Breast epithelium (tissue), 4 donors: ENCODE results near the gene ABTB1. TPM values are rescaled to one million over a fixed set of nuclear protein-coding genes. Genes with fewer than 3 reads are reported as not detected.

Source experiments
- DNase-seq, 2 donors: peaks; one replicate each; pipeline ENCODE4 v3.0.0-alpha.2; 2019; ENCODE audit warnings: low spot score in 2 of 2
- H3K27ac ChIP-seq, 2 donors: fragments of 200-600 bp; sonication (generic) in 1 of 2; one replicate each; pipeline ENCODE4 v1.5.1; 2016 to 2019; ENCODE audit warnings: mild to moderate bottlenecking in 1 of 2
- H3K27me3 ChIP-seq, 2 donors: fragments of 200-600 bp; sonication (generic) in 1 of 2; one replicate each; pipeline versions ENCODE4 v1.5.1 to v1.6.0; 2017 to 2019; ENCODE audit warnings: control low read depth in 1 of 2, mild to moderate bottlenecking in 1 of 2
- H3K36me3 ChIP-seq: fragments of 200-600 bp; one replicate; pipeline ENCODE4 v1.5.1; 2019
- H3K4me1 ChIP-seq, 2 donors: fragments of 200-600 bp; sonication (generic); one replicate each; pipeline ENCODE4 v1.5.1; 2016 to 2019; ENCODE audit warnings: control low read depth in 1 of 2
- H3K4me3 ChIP-seq, 3 donors: fragments of 200-600 bp; sonication (generic); 1 replicate in 2 of 3; 2 replicates in 1 of 3; pipeline ENCODE4 v1.5.1; 2016 to 2019; ENCODE audit warnings: mild to moderate bottlenecking in 3 of 3, moderate library complexity in 2 of 3
- H3K9me3 ChIP-seq, 2 donors: fragments of 200-600 bp; sonication (generic) in 1 of 2; one replicate each; pipeline ENCODE4 v1.5.1; 2016 to 2019; ENCODE audit warnings: control low read depth in 1 of 2
- POLR2A ChIP-seq: fragments of 450-650 bp; IDR thresholded peaks from one replicate; pipeline ENCODE4 v1.6.1; 2016; ENCODE audit warnings: antibody characterized with exemption, mild to moderate bottlenecking, moderate library complexity
- POLR2AphosphoS5 ChIP-seq, 3 donors: sonication (generic); formaldehyde crosslinking; IDR thresholded peaks; one replicate each; pipeline ENCODE4 v1.6.1; 2017; ENCODE audit warnings: antibody characterized with exemption in 3 of 3
- intact Hi-C: fragments of 100-400 bp; cut with DNase I; formaldehyde crosslinking; loops from one replicate; pipeline ENCODE4 v1.15.1; 2023; ENCODE audit warnings: low total_unique reads
- total RNA-seq, 3 donors: library from RNA; depleted of rRNA; stranded (reverse); fragments of >200 nt; gene quantifications; one replicate each; pipeline ENCODE4 v1.1.0, GENCODE V29; 2016
- TF ChIP-seq, protein P1 (sequence below), 3 donors: fragments of 450-650 bp; IDR thresholded peaks; one replicate each; pipeline ENCODE4 v1.5.1; 2016 to 2017; ENCODE audit warnings: antibody characterized with exemption in 3 of 3, mild to moderate bottlenecking in 3 of 3, moderate library complexity in 3 of 3

ABTB1 gene
- total RNA-seq: 10 to 100 TPM; 32.0 to 43.6 (median 40.2) TPM

DNA sequence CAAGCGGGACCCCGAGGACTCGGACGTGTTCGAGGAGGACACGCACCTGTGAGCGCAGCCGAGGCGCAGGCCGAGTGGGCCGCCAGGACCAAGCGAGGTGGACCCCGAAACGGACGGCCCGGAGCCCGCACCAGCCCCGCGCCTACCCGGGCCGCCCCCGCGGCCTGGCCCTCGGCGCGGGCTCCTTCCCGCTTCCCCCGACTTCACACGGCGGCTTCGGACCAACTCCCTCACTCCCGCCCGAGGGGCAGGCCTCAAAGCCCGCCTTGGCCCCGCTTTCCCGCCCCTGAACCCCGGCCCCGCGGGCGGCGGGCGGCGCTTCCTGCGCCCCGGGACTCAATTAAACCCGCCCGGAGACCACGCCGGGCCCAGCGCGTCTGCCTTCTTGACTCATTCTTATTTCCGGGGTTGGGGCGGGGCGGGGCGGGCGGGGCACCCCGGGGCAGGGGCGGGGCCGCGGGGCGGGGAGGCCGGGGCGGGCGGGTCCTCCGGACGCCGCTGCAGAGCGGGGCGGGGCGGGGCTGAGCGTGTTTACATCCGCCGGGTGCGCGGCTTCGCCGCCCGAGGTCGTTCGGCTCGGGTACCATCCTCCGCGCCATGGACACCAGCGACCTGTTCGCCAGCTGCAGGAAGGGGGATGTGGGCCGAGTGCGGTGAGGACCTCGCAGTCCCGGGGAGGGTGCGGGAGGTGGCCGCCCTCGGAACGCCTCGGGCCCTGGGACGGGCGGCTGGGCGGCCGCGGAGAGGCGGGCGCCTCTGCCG is at the start of gene ABTB1:
TSS of gene ABTB1 (plus strand) at position 524 of the 762 bp plus-strand sequence. CDS start at position 598, 74 bp downstream.
- Histone ChIP-seq H3K36me3 (peaks cover 6% of the 10 kb centered on the region), H3K27me3 (no peaks in the 10 kb centered on the region), H3K4me3 (peak within 1 kb of the TSS; percentile 93 to 99 (median 97)), H3K27ac (peak within 1 kb of the TSS; percentile 85 to 95), H3K4me1 (peaks cover 0 to 3% of the 10 kb centered on the region in 2 donors), H3K9me3 (no peaks in the 10 kb centered on the region)
- intact Hi-C loops: no loop called here
- TF ChIP-seq POLR2AphosphoS5 (IDR thresholded peaks at IDR 0.05) (peak; percentile 51 to 81 (median 62)), POLR2A (peak; percentile 28)
- TF ChIP-seq, protein P1, sequence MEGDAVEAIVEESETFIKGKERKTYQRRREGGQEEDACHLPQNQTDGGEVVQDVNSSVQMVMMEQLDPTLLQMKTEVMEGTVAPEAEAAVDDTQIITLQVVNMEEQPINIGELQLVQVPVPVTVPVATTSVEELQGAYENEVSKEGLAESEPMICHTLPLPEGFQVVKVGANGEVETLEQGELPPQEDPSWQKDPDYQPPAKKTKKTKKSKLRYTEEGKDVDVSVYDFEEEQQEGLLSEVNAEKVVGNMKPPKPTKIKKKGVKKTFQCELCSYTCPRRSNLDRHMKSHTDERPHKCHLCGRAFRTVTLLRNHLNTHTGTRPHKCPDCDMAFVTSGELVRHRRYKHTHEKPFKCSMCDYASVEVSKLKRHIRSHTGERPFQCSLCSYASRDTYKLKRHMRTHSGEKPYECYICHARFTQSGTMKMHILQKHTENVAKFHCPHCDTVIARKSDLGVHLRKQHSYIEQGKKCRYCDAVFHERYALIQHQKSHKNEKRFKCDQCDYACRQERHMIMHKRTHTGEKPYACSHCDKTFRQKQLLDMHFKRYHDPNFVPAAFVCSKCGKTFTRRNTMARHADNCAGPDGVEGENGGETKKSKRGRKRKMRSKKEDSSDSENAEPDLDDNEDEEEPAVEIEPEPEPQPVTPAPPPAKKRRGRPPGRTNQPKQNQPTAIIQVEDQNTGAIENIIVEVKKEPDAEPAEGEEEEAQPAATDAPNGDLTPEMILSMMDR (IDR thresholded peaks at IDR 0.05): no peak
- peak; percentile 68 to 81 for DNase-seq

DNA sequence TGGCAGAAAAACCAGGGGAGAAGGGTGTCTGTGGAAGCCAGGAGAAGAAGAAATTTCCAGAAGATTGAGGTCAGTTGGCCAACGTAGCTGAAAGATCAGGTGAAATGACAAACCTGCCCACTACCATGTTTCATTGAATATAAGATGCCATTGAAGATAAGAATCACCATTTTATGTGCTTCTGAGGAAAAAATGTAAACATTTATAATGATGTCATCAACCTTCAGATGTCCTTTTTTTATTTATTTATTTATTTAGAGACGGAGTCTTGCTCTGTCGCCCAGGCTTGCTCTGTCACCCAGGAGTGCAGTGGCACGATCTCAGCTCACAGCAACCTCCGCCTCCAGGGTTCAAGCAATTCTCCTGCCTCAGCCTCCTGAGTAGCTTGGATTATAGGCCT is 48.7 kb upstream of the ABTB1 start:
- TF ChIP-seq, protein P1 (IDR thresholded peaks at IDR 0.05): no peak
- no peak for TF ChIP-seq POLR2AphosphoS5 (IDR thresholded peaks at IDR 0.05)
- no peaks in the 10 kb centered on the region for H3K36me3 ChIP-seq
- no peaks in the 10 kb centered on the region for H3K9me3 ChIP-seq
- H3K27me3 ChIP-seq: no peaks in the 10 kb centered on the region
- no peak overlapping the region for H3K27ac ChIP-seq
- H3K4me1 ChIP-seq: no peaks in the 10 kb centered on the region
- no peak overlapping the region for H3K4me3 ChIP-seq
- intact Hi-C loops: no loop called here
- no peak for DNase-seq

DNA sequence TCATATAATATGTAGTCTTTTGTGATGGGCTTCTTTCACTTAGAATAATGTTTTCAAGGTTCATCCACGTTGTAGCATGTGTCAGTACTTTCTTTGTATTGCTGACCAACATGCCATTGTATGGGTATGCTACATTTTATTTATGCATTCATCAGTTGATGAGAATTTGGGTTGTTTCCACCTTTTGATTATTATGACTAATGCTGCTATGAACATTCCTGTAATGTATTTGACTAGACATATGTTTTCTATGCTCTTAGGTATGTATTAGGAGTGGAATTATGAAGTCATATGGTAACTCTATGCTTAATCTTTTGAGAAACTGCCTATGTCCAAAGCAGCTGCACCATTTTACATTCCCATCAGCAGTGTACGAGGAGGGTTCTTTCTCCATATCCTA is 46.9 kb upstream of the ABTB1 start:
- H3K4me1 ChIP-seq: peaks cover 6 to 9% of the 10 kb centered on the region in 2 donors
- no peaks in the 10 kb centered on the region for H3K9me3 ChIP-seq
- no peak for TF ChIP-seq POLR2A
- no peak for TF ChIP-seq POLR2AphosphoS5 (IDR thresholded peaks at IDR 0.05)
- TF ChIP-seq, protein P1 (IDR thresholded peaks at IDR 0.05): no peak
- DNase-seq: no peak
- intact Hi-C loops: no loop called here
- no peak overlapping the region for H3K4me3 ChIP-seq
- no peak overlapping the region for H3K27ac ChIP-seq
- no peaks in the 10 kb centered on the region for H3K27me3 ChIP-seq
- no peaks in the 10 kb centered on the region for H3K36me3 ChIP-seq

DNA sequence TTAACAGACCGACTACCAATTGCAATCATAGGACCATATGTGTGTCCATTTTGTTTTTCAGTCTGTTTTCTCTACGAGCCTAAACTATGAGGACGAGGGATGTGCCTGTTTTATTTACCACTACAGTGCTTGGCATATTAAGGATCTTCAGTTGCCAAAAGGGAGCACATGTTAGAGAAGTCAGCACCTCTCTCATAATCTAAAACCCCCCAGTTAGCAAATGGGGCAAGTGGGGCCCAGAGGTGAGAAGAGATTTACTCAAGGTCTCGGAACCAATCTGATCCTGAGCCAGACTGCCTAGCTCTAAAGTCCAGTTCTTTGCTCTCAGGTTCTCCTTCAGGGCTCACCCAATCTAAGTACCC is 44.3 kb upstream of the ABTB1 start:
- no peak for DNase-seq
- H3K4me1 ChIP-seq: peaks cover 6 to 9% of the 10 kb centered on the region in 2 donors
- TF ChIP-seq POLR2AphosphoS5 (IDR thresholded peaks at IDR 0.05): no peak
- TF ChIP-seq POLR2A: no peak
- TF ChIP-seq, protein P1 (IDR thresholded peaks at IDR 0.05): no peak
- H3K27ac ChIP-seq: no peak overlapping the region
- peak overlapping the region in 2 of 3 donors; percentile 57 to 72 for H3K4me3 ChIP-seq
- intact Hi-C loops: no loop called here
- no peaks in the 10 kb centered on the region for H3K36me3 ChIP-seq
- no peaks in the 10 kb centered on the region for H3K27me3 ChIP-seq
- no peaks in the 10 kb centered on the region for H3K9me3 ChIP-seq

DNA sequence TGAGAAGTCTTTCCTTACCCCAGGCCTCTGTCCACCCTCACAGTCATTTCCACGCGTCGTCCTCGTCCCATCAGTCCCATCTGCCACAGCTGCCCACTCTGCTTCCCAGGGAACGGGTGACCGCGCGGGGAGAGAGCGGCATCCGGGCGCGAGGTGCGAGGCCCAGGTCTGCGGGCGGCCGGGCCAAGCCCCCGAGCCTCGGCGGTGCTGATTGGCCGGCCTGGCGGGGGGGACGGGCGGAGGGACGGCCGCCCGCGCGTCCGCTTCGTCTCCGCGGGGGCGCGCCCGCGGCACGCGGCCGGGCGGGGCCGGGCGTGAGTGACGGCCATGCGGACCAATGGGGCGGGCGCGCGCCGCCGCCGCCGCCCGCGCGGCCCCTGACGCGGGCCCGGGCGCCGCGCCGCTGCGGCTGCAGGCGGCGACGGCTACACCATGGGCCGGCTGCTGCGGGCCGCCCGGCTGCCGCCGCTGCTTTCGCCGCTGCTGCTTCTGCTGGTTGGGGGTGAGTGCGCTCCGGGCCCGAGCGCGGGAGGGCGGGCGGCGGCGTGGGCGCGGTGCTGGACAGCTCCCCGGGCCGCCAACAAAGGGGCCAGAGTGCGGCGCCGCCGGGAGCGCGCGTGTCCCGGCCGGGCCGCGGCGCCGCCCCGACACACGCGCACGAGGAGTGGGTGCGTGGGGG is 43.8 kb upstream of the ABTB1 start, which contains the start of gene PODXL2:
TSS of gene PODXL2 (plus strand) at position 398 of the 679 bp plus-strand sequence. CDS start at position 433, 35 bp downstream.
- no peak for DNase-seq
- intact Hi-C loops: no loop called here

More for the DNA sequence above, 43.8 kb upstream of the ABTB1 start, which contains the start of gene PODXL2:
- Histone ChIP-seq H3K27me3 (no peaks in the 10 kb centered on the region), H3K4me1 (peaks cover 6 to 9% of the 10 kb centered on the region in 2 donors), H3K9me3 (no peaks in the 10 kb centered on the region), H3K27ac (no peak within 1 kb of the TSS), H3K4me3 (peak within 1 kb of the TSS; percentile 28 to 72 (median 57)), H3K36me3 (no peaks in the 10 kb centered on the region)
- TF ChIP-seq POLR2A (no peak), POLR2AphosphoS5 (IDR thresholded peaks at IDR 0.05) (peak in 1 of 3 donors; percentile 11)
- TF ChIP-seq, protein P1 (IDR thresholded peaks at IDR 0.05): no peak
